HepG2 (cell line): ENCODE results near the gene SYNDIG1. TPM values are rescaled to one million over a fixed set of nuclear protein-coding genes. Genes with fewer than 3 reads are reported as not detected.

Experiments used
- ATAC-seq: fragments of 200-7000 bp; cut with Tn5 transposase; 3 replicates; pipeline ENCODE4 v1.9.1; 2020; ENCODE audit warnings: mild to moderate bottlenecking, moderate library complexity
- BruUV-seq: library from RNA; stranded (reverse); fragments of 400-500 nt; replicated peaks from 2 replicates; lab custom pipeline; 2021; lab: Mats Ljungman, UMichigan
- CTCF ChIA-PET: fragments of 300-600 bp; formaldehyde crosslinking; extraction: SDS; loops from one replicate; lab custom pipeline; 2021; ENCODE audit warnings: low total read pairs, inconsistent platforms, low intra/inter-chr PET ratio; lab: Yijun Ruan, JAX
- POLR2A ChIA-PET: fragments of 350-600 bp; sonication (Branson Sonifier 250); formaldehyde crosslinking; loops from one replicate; lab custom pipeline; 2020; ENCODE audit warnings: antibody characterized with exemption, inconsistent platforms; lab: Yijun Ruan, JAX
- DNase-seq: peaks from one replicate; pipeline ENCODE4 v3.0.0-alpha.2; 2015; ENCODE audit warnings: low spot score
- FAIRE-seq: peaks from 3 replicates; lab custom pipeline; 2011; peaks lifted over from hg19 to GRCh38; lab: Jason Lieb, UNC
- H2AFZ ChIP-seq: one replicate; pipeline ENCODE4 v1.6.1; 2011; ENCODE audit warnings: low read length, inconsistent platforms
- H3K27ac ChIP-seq: fragments of 300-600 bp; 3 replicates; pipeline ENCODE4 v1.8.0; 2011; ENCODE audit warnings: mixed run types, mild to moderate bottlenecking, mixed read lengths, low read length, inconsistent platforms; ENCODE audit not compliant: insufficient read depth; ENCODE audit errors: extremely low read length
- H3K27me3 ChIP-seq, 2 experiments: fragments of 200-600 bp in 1 of 2; 2 replicates in 1 of 2; 3 replicates in 1 of 2; pipeline versions ENCODE4 v1.6.0 to v1.8.0; 2011; ENCODE audit warnings: low read length in 2 of 2, mild to moderate bottlenecking in 2 of 2, moderate library complexity in 2 of 2, inconsistent platforms in 1 of 2; ENCODE audit not compliant: insufficient read depth in 2 of 2, control insufficient read depth in 1 of 2
- H3K36me3 ChIP-seq, 2 experiments: fragments of 200-600 bp in 1 of 2; replicated peaks in 1 of 2; 2 replicates in 1 of 2; 3 replicates in 1 of 2; pipeline versions ENCODE4 v1.5.1 to v1.8.0; 2011; ENCODE audit warnings: low read length in 2 of 2, inconsistent platforms in 1 of 2; ENCODE audit not compliant: insufficient read depth in 2 of 2, control insufficient read depth in 1 of 2
- H3K4me1 ChIP-seq: 2 replicates; pipeline ENCODE4 v1.5.1; 2012; ENCODE audit warnings: low read length, inconsistent platforms; ENCODE audit not compliant: insufficient read depth
- H3K4me2 ChIP-seq: 2 replicates; pipeline ENCODE4 v1.6.0; 2011; ENCODE audit warnings: low read depth, low read length, inconsistent platforms
- H3K4me3 ChIP-seq, 3 experiments: fragments of 200-600 bp in 1 of 3; sonication (generic), shearing (Covaris generic) in 1 of 3; replicated peaks in 1 of 3; 2 replicates each; pipeline ENCODE4 v1.5.1; 2011 to 2016; ENCODE audit warnings: low read length in 3 of 3, inconsistent platforms in 2 of 3, low read depth in 2 of 3, mild to moderate bottlenecking in 2 of 3, control low read depth in 1 of 3, mixed read lengths in 1 of 3; ENCODE audit not compliant: insufficient read depth in 1 of 3
- H3K79me2 ChIP-seq: one replicate; pipeline ENCODE4 v1.6.1; 2011; ENCODE audit warnings: low read length, inconsistent platforms; ENCODE audit not compliant: insufficient read depth
- H3K9ac ChIP-seq: 2 replicates; pipeline ENCODE4 v1.6.0; 2011; ENCODE audit warnings: mild to moderate bottlenecking, low read depth, low read length, inconsistent platforms; ENCODE audit not compliant: insufficient read depth
- H3K9me3 ChIP-seq: 2 replicates; pipeline ENCODE4 v1.5.1; 2012; ENCODE audit warnings: mild to moderate bottlenecking, low read length
- H4K20me1 ChIP-seq: 2 replicates; pipeline ENCODE4 v1.6.0; 2011; ENCODE audit warnings: inconsistent platforms, mild to moderate bottlenecking, low read length, moderate library complexity; ENCODE audit not compliant: insufficient read depth
- GABPA ChIP-seq, 2 experiments: IDR thresholded peaks; 2 replicates each; pipeline ENCODE4 v1.6.1; 2011 to 2016; ENCODE audit warnings: low read depth in 2 of 2, low read length in 1 of 2, missing biosample characterization in 1 of 2, missing genetic modification characterization in 1 of 2
- KLF11 ChIP-seq: IDR thresholded peaks from 2 replicates; pipeline ENCODE4 v1.6.1; 2016; ENCODE audit warnings: missing compliant biosample characterization
- NR1H2 ChIP-seq: sonication (generic); formaldehyde crosslinking; IDR thresholded peaks from 2 replicates; pipeline ENCODE4 v1.8.1; 2022; ENCODE audit warnings: low read depth, missing genetic modification reagents, borderline replicate concordance
- NRL ChIP-seq: sonication (generic); formaldehyde crosslinking; IDR thresholded peaks from 2 replicates; pipeline ENCODE4 v1.5.0; 2020; ENCODE audit warnings: missing genetic modification reagents, mild to moderate bottlenecking, moderate library complexity, borderline replicate concordance
- ZFP36 ChIP-seq: fragments of 150-350 bp; IDR thresholded peaks from 2 replicates; pipeline ENCODE4 v1.6.1; 2018; ENCODE audit warnings: borderline replicate concordance, low read length, low read depth; ENCODE audit not compliant: partially characterized antibody
- ZNF256 ChIP-seq: sonication (generic); formaldehyde crosslinking; conservative IDR thresholded peaks from 2 replicates; pipeline ENCODE4 v1.4.0; 2020; ENCODE audit warnings: missing genetic modification reagents
- ZNF672 ChIP-seq: sonication (generic); formaldehyde crosslinking; IDR thresholded peaks from 2 replicates; pipeline ENCODE4 v1.8.1; 2022; ENCODE audit warnings: missing genetic modification reagents
- ZNF891 ChIP-seq: sonication (generic); formaldehyde crosslinking; IDR thresholded peaks from 2 replicates; pipeline ENCODE4 v1.5.0; 2020; ENCODE audit warnings: mild to moderate bottlenecking, missing genetic modification reagents
- WGBS: methylation state at CpG from one replicate; pipeline ENCODE4 v1.1.6; 2017; ENCODE audit warnings: low lambda C conversion rate; 5-methylcytosine and 5-hydroxymethylcytosine counted together
- in situ Hi-C: cut with HindIII; loops from 2 replicates; pipeline ENCODE4 v1.10.0; 2017; ENCODE audit warnings: low pct_unique_long_range_greater_than_20kb; ENCODE audit not compliant: extremely low pct_ligation_motif_present
- intact Hi-C: fragments of 100-400 bp; cut with micrococcal nuclease; formaldehyde crosslinking; loops from one replicate; pipeline ENCODE4 v1.10.0; 2022; ENCODE audit not compliant: unreplicated experiment
- polyA plus RNA-seq, 8 experiments: library from polyadenylated mRNA; depleted of rRNA in 3 of 8; stranded (reverse) in 7 of 8; unstranded in 1 of 8; fragments of >200 nt; fragmentation: Illumina TruSeq in 4 of 8; extraction: Trizol in 4 of 8; gene quantifications; 2 replicates each; pipeline versions ENCODE4 v1.2.1 to v1.2.3, GENCODE V29; 2011 to 2016; ENCODE audit warnings: low read depth in 4 of 8, missing spikeins in 1 of 8, mixed read lengths in 1 of 8; ENCODE audit not compliant: insufficient read depth in 1 of 8
- total RNA-seq, 5 experiments: library from RNA; depleted of rRNA; stranded (reverse); fragments of >200 nt; fragmentation: Illumina TruSeq; extraction: Trizol; gene quantifications; 2 replicates each; pipeline ENCODE4 v1.2.3, GENCODE V29; 2016; ENCODE audit warnings: low read depth in 1 of 5
- TF ChIP-seq, protein P1 (sequence below): sonication (generic); formaldehyde crosslinking; IDR thresholded peaks from 2 replicates; pipeline ENCODE4 v1.5.1; 2020; ENCODE audit warnings: mild to moderate bottlenecking, missing genetic modification reagents, borderline replicate concordance
- TF ChIP-seq, protein P2 (sequence below): sonication (generic); formaldehyde crosslinking; IDR thresholded peaks from 2 replicates; pipeline ENCODE4 v1.8.0; 2022; ENCODE audit warnings: missing genetic modification reagents, low read depth, mild to moderate bottlenecking, borderline replicate concordance

The SYNDIG1 gene
- total and polyA plus RNA-seq, 2 of the 13 experiments (the other 11 are each of a cell fraction or from before 2014, with no cell fraction given), result not detected

DNA sequence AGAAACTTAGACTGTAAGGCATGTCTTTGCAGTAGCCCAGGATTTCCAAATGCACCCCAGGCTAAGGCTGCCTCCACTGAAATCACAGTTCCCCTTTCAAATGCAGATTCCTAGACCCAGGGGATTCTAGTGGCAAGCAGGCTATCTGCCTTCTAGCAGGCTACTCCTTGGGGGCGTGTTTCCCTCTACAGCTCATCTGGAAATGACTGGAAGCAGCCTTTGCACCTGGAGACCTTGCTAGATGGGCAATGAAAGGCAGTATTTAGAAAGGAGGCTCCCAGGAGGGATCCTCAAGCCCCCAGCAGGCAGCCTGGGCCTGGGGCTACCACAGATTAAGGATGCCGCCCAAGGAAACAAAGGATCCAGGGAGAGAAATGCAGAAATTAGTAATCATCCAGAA, 26.0 kb upstream of the SYNDIG1 start (continued):
- TF ChIP-seq NRL (CRISPR knock-in tag) (no peak), KLF11 (CRISPR knock-in tag) (no peak), ZNF256 (CRISPR knock-in tag) (no peak), NR1H2 (CRISPR knock-in tag) (no peak), ZFP36 (no peak), ZNF672 (CRISPR knock-in tag) (no peak)
- TF ChIP-seq, protein P1, sequence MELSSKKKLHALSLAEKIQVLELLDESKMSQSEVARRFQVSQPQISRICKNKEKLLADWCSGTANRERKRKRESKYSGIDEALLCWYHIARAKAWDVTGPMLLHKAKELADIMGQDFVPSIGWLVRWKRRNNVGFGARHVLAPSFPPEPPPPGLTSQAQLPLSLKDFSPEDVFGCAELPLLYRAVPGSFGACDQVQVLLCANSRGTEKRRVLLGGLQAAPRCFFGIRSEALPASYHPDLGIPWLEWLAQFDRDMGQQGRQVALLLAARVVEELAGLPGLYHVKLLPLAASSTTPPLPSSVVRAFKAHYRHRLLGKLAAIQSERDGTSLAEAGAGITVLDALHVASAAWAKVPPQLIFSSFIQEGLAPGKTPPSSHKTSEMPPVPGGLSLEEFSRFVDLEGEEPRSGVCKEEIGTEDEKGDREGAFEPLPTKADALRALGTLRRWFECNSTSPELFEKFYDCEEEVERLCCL (CRISPR knock-in tag), result no peak
- TF ChIP-seq, protein P2, sequence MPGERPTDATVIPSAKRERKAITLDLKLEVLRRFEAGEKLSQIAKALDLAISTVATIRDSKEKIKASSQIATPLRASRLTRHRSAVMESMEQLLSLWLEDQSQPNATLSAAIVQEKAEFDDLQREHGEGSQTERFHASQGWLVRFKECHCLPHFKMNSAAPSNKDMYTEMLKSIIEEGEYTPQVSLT, result no peak

DNA sequence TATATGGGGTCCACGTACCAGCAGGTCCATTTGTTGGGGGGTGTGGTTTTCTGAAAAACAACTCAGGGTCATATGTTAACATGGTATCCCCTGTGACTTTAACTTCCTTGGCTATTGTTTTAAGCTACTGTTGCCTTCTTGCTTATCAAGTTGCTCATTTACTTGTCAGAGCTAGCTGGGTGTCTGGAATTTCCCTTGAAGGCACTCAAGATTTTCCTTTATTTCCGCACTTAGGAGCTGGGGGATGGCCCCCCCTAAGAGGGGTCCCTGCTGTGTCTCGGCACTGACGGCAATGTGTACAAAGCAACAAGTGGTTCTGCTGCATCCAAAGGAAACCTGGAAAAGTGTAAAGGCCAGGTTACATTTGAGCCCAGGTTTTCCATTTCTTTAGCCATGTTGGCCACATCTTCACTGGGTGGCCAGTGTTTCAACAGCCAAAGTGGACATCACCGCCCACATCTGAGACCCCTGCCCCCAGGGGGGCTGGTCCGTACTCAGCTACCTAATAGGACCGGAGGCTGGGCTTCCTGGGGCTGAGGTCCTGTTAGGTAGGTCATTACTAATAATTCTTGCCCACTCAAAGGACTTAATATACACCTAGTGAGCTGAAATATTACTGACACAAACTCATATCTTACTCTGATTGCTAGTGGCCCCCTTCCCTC, 24.8 kb upstream of the SYNDIG1 start:
- no peak overlapping the region for H3K27ac ChIP-seq
- no peaks in the 10 kb centered on the region for H3K36me3 ChIP-seq
- TF ChIP-seq ZNF891 (CRISPR knock-in tag) (no peak), GABPA (IDR thresholded peaks at IDR 0.05; ENCODE audit: low read depth, low read length) (no peak), GABPA (CRISPR knock-in tag; IDR thresholded peaks at IDR 0.05; ENCODE audit: low read depth) (no peak)
- intact Hi-C loops (no loop called here), in situ Hi-C loops (no loop called here)
- no peaks in the 10 kb centered on the region for H3K79me2 ChIP-seq
- no TSS peak for BruUV-seq
- DNase-seq (no peak), FAIRE-seq (no peak), ATAC-seq (no peak)
- H3K9me3 ChIP-seq, result no peaks in the 10 kb centered on the region
- 3% methylated on average over 7 of the region's 7 CpGs for whole genome bisulfite sequencing
- no peak overlapping the region for H3K9ac ChIP-seq
- no peak overlapping the region for H3K4me2 ChIP-seq
- ChIA-PET POLR2A (no interaction called here), CTCF (no interaction called here)
- peaks cover 1 to 21% of the 10 kb centered on the region in 2 experiments; a peak in 3 of 5 replicates for H3K27me3 ChIP-seq
- no peaks in the 10 kb centered on the region for H3K4me1 ChIP-seq
- H4K20me1 ChIP-seq, result no peaks in the 10 kb centered on the region
- no peak overlapping the region for H3K4me3 ChIP-seq
- H2AFZ ChIP-seq, result no peak overlapping the region
